Testis (tissue), 3 donors: ENCODE results near the gene ATP6V0D1. TPM values are rescaled to one million over a fixed set of nuclear protein-coding genes. Genes with fewer than 3 reads are reported as not detected.

Experiments
- DNase-seq: peaks from one replicate; pipeline ENCODE4 v3.0.0-alpha.2; 2019
- H3K27ac ChIP-seq, 2 donors: fragments of 200-600 bp; sonication (generic); one replicate each; pipeline ENCODE4 v1.5.1; 2019
- H3K27me3 ChIP-seq: fragments of 200-600 bp; sonication (generic); one replicate; pipeline ENCODE4 v1.5.1; 2019
- H3K36me3 ChIP-seq: fragments of 200-600 bp; sonication (generic); one replicate; pipeline ENCODE4 v1.5.1; 2017; ENCODE audit warnings: low read depth; ENCODE audit errors: missing control alignments
- H3K4me1 ChIP-seq: fragments of 200-600 bp; sonication (generic); one replicate; pipeline ENCODE4 v1.5.1; 2019
- H3K4me3 ChIP-seq, 2 donors: fragments of 200-600 bp; sonication (generic); one replicate each; pipeline ENCODE4 v1.5.1; 2017 to 2019
- H3K9me3 ChIP-seq: fragments of 200-600 bp; sonication (generic); one replicate; pipeline ENCODE4 v1.5.1; 2017
- CTCF ChIP-seq, 3 experiments: fragments of 450-650 bp in 2 of 3; fragments of 200-600 bp in 1 of 3; sonication (generic) in 1 of 3; IDR thresholded peaks; one replicate each; pipeline ENCODE4 v1.5.1; 2016 to 2019; ENCODE audit warnings: antibody characterized with exemption in 3 of 3, mild to moderate bottlenecking in 2 of 3, moderate library complexity in 1 of 3
- POLR2A ChIP-seq: fragments of 450-650 bp; IDR thresholded peaks from one replicate; pipeline ENCODE4 v1.6.1; 2017; ENCODE audit warnings: antibody characterized with exemption, mild to moderate bottlenecking, moderate library complexity
- WGBS, 2 donors: methylation state at CpG; one replicate each; pipeline ENCODE4 v1.1.5; 2018; 5-methylcytosine and 5-hydroxymethylcytosine counted together
- intact Hi-C: fragments of 100-400 bp; cut with DNase I; formaldehyde crosslinking; loops from one replicate; pipeline ENCODE4 v1.15.1; 2023; ENCODE audit warnings: low total_unique reads
- polyA plus RNA-seq: library from polyadenylated mRNA; stranded (reverse); fragments of 350-450 nt; fragmentation: Illumina TruSeq; extraction: RNeasy Lipid Tissue Mini Kit (QIAGEN cat#74804); gene quantifications from one replicate; pipeline ENCODE4 v1.2.3, GENCODE V29; 2014; ENCODE audit warnings: low read depth, low replicate concordance; ENCODE audit not compliant: insufficient read depth
- total RNA-seq, 2 donors: library from RNA; depleted of rRNA; stranded (reverse); fragments of >200 nt; gene quantifications; one replicate each; pipeline ENCODE4 v1.2.3, GENCODE V29; 2016

The ATP6V0D1 gene
- total and polyA plus RNA-seq, 3 donors from 2014 or later: 95.0 to 165 (median 135) TPM

- WGBS, 2 donors: 93% methylated on average over 16 of the region's 16 CpGs; no CpG with 5 or more reads in 1 of the 2 donors
- Histone ChIP-seq H3K36me3 (no peaks in the 10 kb centered on the region), H3K27me3 (no peaks in the 10 kb centered on the region), H3K9me3 (no peaks in the 10 kb centered on the region), H3K27ac (no peak overlapping the region), H3K4me3 (no peak overlapping the region), H3K4me1 (peaks cover 14% of the 10 kb centered on the region)
- no peak for DNase-seq
- TF ChIP-seq CTCF (IDR thresholded peaks at IDR 0.05): no peak
- no peak for TF ChIP-seq POLR2A
- intact Hi-C loops: no loop called here
Observed at GRCh38 chr16:67435758-67436164, 45.2 kb downstream of the ATP6V0D1 start.

GRCh38 chr16:67433131-67433719, 47.7 kb downstream of the ATP6V0D1 start:
- no peak for TF ChIP-seq CTCF (IDR thresholded peaks at IDR 0.05)
- no peak for TF ChIP-seq POLR2A
- intact Hi-C loops: no loop called here
- H3K27me3 ChIP-seq: no peaks in the 10 kb centered on the region
- no peaks in the 10 kb centered on the region for H3K36me3 ChIP-seq
- no peak overlapping the region for H3K27ac ChIP-seq
- DNase-seq: no peak
- WGBS, 2 donors: 70 to 85% methylated on average over 5 of the region's 5 CpGs
- H3K9me3 ChIP-seq: no peaks in the 10 kb centered on the region
- no peak overlapping the region for H3K4me3 ChIP-seq
- H3K4me1 ChIP-seq: peaks cover 27% of the 10 kb centered on the region

- H3K27ac ChIP-seq: no peak overlapping the region
- DNase-seq: no peak
- peaks cover 27% of the 10 kb centered on the region for H3K4me1 ChIP-seq
- 39 to 70% methylated on average over 4 to 5 of the region's 5 CpGs for WGBS, 2 donors
- H3K4me3 ChIP-seq: no peak overlapping the region
- TF ChIP-seq POLR2A: no peak
- intact Hi-C loops: no loop called here
- H3K9me3 ChIP-seq: no peaks in the 10 kb centered on the region
- H3K27me3 ChIP-seq: no peaks in the 10 kb centered on the region
- H3K36me3 ChIP-seq: no peaks in the 10 kb centered on the region
Observed at GRCh38 chr16:67432506-67432890, 48.5 kb downstream of the ATP6V0D1 start.

- intact Hi-C loops: no loop called here
- Histone ChIP-seq H3K27ac (peak overlapping the region in 1 of 2 donors; percentile 56), H3K27me3 (no peaks in the 10 kb centered on the region), H3K4me1 (peaks cover 27% of the 10 kb centered on the region), H3K36me3 (no peaks in the 10 kb centered on the region), H3K4me3 (peak overlapping the region in 1 of 2 donors; percentile 22), H3K9me3 (no peaks in the 10 kb centered on the region)
- WGBS, 2 donors: 20 to 30% methylated on average over 7 to 12 of the region's 13 CpGs
- no peak for TF ChIP-seq POLR2A
- TF ChIP-seq CTCF (IDR thresholded peaks at IDR 0.05): no peak
- DNase-seq: no peak
Observed at GRCh38 chr16:67431775-67432505, 49.0 kb downstream of the ATP6V0D1 start.

GRCh38 chr16:67430977-67431774, 49.8 kb downstream of the ATP6V0D1 start, which contains the start of gene HSD11B2:
Gene HSD11B2 (plus strand): TSS chr16:67431121. CDS start chr16:67431249, 128 bp downstream.
- no peaks in the 10 kb centered on the region for H3K9me3 ChIP-seq
- DNase-seq: peak; percentile 67
- TF ChIP-seq POLR2A: no peak
- peak in 1 of 3 experiments; percentile 4 for TF ChIP-seq CTCF (IDR thresholded peaks at IDR 0.05)
- peaks cover 27% of the 10 kb centered on the region for H3K4me1 ChIP-seq
- no peaks in the 10 kb centered on the region for H3K27me3 ChIP-seq
- no peaks in the 10 kb centered on the region for H3K36me3 ChIP-seq
- peak within 1 kb of the TSS; percentile 47 to 58 for H3K4me3 ChIP-seq
- WGBS, 2 donors: 2 to 9% methylated on average over 4 to 51 of the region's 87 CpGs
- intact Hi-C loops: no loop called here
- H3K27ac ChIP-seq: peak within 1 kb of the TSS in 1 of 2 donors; percentile 56
